HG03460 (cell line): ENCODE results near the gene RNF144A.
"Not testable (repeated sequence)": the region's sequence is repeated elsewhere in the genome, so short reads cannot be mapped to it uniquely, and the experiment has no call there.

Source experiments
- ATAC-seq: cut with Tn5 transposase; IDR thresholded peaks from one replicate; pipeline ENCODE4 v1.9.1; 2021; ENCODE audit not compliant: unreplicated experiment

RNF144A gene

DNA sequence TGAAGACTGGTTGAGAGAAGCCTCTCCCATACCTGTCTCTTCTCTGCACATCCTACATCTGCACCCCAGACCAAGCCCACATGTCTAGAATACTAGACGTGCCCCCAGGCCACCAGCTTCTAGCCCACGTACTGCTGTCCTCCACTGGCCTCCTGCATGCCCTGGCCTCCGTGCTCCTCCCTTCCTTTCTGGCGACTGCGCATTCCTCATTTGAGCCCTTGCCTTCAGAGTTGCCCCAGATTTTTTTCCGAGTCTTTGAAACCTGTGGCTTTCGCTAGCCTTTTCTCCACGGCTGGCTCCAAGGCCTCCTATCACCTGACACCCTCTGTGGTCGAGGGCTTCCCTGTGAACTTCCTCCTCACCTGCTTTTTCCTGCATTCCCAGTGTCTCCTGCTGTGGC, 11.2 kb downstream of the RNF144A start:
- no peak for ATAC-seq

DNA sequence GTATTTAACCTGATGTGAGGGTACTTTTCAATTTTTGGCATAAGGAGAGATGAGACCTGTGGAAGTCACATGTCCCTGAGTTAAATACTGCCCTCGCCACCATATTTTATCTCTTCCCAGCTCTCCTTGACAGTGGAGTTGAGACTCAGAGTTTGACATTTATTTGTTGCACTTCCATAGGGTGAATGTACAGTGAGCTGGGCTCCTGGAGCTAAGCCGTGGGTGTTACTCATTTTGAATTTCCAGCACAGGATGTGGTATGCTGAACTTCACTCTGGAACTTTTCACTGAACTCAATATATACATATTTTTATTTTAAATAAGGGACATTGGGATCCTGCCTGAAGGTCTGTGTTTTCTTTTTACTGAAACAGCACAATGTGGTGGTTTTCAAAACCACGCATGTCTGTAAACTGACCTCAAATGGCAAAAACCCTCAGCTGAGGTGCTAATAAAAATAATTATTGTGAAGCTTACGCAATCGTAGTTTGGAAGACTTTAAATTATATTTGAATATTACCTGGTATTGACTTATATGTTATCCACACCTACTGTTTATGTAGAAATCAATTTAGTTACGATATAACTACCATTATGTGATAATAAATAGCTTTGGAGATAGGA, 12.1 kb downstream of the RNF144A start:
- no peak for ATAC-seq

DNA sequence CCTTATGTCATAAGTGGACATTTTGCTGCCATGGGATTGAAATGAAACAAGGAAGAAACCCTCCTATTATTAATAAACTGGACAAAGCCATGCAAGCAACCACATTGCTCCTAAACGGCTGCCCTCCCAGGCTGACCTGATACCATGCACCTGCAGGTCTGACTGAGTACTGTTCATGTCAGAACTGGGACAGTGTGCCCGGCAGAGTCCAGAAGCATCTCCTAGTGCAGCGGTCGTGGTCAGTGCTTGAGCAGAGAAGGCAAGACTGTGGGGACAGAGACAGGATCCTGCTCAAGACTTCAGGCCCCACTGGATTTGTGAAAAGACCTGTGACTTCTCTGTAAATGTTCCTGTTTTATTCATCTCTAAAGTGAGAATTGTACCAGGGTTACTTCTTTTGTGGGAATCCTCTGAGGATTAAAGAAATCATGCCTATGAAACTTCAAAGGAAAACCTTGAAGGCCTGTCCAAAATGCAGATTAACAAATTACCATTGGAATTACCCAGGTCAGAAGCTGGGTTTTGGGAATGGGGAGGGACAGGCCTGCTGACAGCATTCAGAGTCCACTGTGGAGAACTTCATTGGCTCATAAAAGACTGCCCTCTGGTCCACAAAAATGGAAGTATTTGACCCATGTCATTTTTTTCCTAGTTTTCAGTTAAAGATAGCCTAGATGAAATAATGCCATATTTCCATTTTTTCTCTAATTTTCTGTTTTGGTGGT, 13.9 kb downstream of the RNF144A start:
- no peak for ATAC-seq

DNA sequence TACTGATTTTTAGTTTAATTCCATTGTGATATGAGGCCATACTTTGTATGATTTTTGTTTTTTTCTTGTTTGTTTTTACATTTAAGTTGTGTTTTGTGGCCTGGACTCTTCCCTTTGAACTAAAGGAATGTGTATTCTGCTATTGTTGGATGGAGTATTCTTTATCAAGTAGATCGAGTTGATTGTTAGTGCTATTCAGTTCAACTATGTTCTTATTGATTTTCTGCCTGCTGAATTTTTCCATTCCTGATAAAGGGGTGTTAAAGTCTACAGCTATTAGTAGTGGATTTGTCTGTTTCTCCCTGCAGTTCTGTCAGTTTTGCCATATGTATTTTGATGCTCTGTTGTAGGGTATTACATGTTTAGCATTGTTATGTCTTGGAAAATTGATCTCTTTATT, 14.5 kb downstream of the RNF144A start:
- no peak for ATAC-seq

- no peak for ATAC-seq
These were observed 15.0 kb downstream of the RNF144A start for GRCh38 chr2:6932206-6932605.

- ATAC-seq = no peak
These were observed 15.6 kb downstream of the RNF144A start for GRCh38 chr2:6932828-6933227.

DNA sequence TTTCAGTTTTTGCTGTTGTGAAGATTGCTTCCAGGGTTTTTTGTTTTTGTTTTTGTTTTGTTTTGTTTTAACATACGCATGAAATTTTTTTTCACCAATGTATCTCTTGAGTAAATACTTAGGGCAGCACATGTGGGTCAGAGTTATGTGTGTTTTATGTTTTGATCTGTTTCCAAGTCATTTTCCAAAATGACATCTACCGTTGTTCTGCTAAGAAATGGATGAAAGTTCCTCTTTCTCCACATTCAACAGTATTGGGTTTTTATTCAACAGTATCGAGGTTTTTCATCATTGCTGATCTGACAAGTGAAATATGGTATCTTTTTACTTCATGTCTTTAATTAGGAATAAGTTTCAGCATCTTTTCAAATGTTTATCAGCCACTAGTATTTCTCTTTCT, 16.7 kb downstream of the RNF144A start:
- no peak for ATAC-seq

- ATAC-seq = no peak
These were observed 17.1 kb downstream of the RNF144A start for GRCh38 chr2:6934345-6934744.

GRCh38 chr2:6934758-6935651, 17.8 kb downstream of the RNF144A start:
- ATAC-seq = no peak

DNA sequence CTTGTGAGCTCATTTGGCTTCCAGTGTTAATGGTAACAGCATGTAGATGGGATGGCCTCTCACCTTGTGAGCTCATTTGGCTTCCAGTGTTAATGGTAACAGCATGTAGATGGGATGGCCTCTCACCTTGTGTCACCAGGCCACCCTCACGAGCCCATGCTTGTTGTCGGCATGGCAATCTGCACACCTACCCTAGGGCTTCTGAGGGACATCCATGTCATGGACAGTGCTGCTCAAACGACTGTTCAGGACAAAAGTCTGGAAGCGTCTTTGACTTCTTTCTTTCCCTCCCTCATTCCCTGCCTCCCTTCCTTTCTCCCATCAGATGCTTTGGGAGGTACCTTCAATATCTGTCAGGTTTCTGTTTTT, 18.4 kb downstream of the RNF144A start:
- not testable (repeated sequence) for ATAC-seq

- ATAC-seq = no peak
These were observed 19.9 kb downstream of the RNF144A start for GRCh38 chr2:6937157-6937556.

GRCh38 chr2:6937582-6937981, 20.4 kb downstream of the RNF144A start:
- ATAC-seq = no peak

DNA sequence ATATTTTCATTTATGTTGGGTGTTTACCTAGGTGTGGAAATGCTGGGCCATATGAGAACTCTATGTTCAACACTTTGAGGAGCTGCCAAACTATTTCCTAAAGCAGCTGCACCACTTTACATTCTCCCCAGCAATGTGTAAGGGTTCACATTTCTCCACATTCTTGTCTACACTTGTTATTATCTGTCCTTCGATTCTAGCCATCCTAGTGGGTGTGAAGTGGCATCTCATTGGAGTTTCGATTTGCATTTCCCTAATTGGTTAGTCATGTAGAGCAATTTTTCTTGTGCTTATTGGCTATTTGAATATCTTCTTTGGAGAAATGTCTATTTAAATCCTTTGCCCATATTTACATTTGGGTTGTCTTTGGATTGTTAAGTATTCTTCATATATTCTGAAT, 21.9 kb downstream of the RNF144A start:
- ATAC-seq = no peak

- no peak for ATAC-seq
These were observed 23.6 kb downstream of the RNF144A start for GRCh38 chr2:6940820-6941219.

- ATAC-seq = no peak
These were observed 24.3 kb downstream of the RNF144A start for GRCh38 chr2:6941299-6942046.

DNA sequence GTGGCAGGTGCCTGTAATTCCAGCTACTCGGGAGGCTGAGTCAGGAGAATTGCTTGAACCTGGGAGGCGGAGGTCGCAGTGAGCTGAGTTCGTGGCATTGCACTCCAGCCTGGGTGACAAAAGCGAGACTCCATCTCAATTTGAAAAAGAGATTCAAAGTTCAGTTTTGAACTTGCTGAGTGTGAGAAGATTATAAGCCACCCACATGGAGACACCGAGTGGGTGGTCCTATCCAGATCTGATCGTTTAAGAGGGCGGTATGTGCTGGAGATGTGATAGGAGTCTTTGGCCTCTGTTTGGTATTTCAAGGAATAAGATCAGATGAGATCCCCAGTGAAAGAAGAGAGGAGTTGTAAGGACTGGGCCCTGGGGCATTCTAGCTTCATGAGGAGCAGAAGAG, 25.6 kb downstream of the RNF144A start:
- ATAC-seq = no peak

DNA sequence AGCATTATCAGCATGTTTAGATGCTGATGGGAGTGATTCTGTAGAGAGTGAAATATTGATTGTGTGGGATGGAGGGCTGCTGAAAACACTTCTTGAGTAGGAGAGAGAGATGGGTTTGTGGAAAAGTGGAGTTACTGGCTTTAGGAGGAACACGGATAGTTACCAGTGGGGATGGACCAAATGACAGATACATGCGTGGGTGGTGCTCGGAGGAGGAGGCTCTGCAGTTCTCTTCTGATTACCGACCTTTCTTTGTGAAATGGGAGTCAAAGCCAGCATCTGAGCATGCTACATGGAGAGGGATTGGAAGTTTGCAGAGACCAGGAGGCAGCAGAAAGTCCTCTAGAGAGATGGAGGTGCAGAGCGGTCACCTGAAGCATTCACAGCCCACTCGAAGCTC, 26.3 kb downstream of the RNF144A start:
- ATAC-seq = no peak

DNA sequence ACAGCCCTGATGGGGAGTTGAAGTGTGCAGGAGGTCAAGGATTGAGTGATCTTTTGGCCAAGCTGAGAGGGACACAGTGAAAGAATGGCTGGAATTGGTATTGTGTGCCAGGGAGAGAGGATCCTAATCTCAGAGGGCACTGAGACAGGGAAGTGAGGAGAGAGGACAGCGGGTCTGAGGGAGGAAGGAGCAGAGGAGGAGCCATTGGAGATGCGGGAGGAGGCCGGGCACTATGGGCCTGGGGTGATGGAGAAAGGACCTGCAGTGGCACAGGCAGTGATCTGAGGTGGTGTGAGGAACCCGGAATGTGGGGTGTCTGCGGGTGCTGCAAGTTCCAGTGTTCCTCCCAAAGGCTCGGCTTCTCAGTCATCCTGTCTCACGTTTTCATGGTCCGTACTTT, 26.8 kb downstream of the RNF144A start:
- ATAC-seq = no peak

- no peak for ATAC-seq
These were observed 27.3 kb downstream of the RNF144A start for GRCh38 chr2:6944555-6944954.

DNA sequence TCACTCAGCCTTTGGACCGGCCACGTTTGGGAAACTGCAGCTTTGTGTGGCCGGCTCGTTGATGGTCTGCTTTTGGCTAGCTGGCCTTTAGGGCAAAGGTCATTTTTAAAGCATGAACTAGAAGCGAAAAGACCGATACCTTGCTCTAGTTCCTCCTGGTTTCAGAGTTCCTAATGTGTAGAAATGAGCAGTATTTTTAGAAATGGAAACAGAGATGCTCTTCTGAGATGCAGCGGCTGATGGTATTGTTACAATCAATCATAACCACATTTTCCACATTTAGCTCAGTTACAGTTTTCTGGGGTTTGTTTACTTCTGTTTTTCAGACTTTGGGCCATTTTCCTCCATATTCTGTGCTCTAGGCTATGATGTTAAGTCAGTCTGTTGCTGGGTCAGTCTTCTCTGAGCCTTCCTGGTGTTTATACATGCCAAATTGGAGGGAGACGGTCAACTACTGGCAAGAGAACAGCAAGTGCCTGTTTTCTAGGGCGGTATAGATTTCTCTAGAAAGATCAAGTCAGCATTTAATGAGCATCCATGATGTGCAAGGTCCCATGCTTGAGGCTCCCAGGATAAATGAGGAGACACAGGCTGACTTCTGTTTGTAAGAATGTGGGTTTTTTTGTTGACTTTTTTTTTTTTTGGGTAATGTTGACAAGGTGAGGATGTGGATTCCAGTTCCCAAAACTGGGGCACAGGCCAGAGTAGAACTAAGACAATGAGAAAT, 28.0 kb downstream of the RNF144A start:
- peak; percentile 84 for ATAC-seq

GRCh38 chr2:6945821-6946220, 28.6 kb downstream of the RNF144A start:
- no peak for ATAC-seq
